ENCODE results near the gene EWSR1. TPM values are rescaled to one million over a fixed set of nuclear protein-coding genes. Genes with fewer than 3 reads are reported as not detected.

The EWSR1 gene
- polyA plus RNA-seq, 3 donors, result 81.2 to 280 (median 136) TPM

DNA sequence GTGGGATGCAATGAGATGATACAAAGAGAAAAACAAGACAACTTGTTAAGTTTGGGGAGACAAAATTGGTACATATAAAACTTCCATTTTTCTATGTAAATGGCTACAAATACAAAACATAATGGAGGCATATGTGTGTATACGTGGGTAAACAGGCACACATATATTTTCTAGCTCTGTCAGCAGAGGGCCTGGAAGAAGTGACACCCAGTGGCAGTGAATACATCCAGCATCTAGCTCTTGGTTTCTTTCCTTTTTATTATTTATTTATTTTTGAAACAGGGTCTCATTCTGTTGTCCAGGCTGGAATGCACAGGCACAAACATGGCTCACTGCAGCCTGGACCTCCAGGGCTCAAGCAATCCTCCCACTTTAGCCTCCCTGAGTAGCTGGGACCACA lies 52.5 kb downstream of the EWSR1 start:
- DNase-seq, result no peak
- Histone ChIP-seq H3K4me2 (replicated peaks; ENCODE audit: extremely low read depth, low read length, poor library complexity, severe bottlenecking) (no peak overlapping the region), H3K4me1 (ENCODE audit: control insufficient read depth in 1 of 2, insufficient read depth in 2 of 2, low read length in 2 of 2) (peaks cover 3 to 4% of the 10 kb centered on the region in 2 donors), H4K20me1 (ENCODE audit: insufficient read depth, low read length) (no peaks in the 10 kb centered on the region), H3K36me3 (replicated peaks in 1 of 2; ENCODE audit: control insufficient read depth in 1 of 2, insufficient read depth in 2 of 2, low read length in 2 of 2) (no peaks in the 10 kb centered on the region), H3K79me2 (ENCODE audit: insufficient read depth, low read length) (no peaks in the 10 kb centered on the region), H3K9me3 (replicated peaks in 1 of 2; ENCODE audit: control insufficient read depth in 1 of 2, insufficient read depth in 1 of 2, low read length in 2 of 2) (peaks cover 0 to 7% of the 10 kb centered on the region in 2 donors), H3K27me3 (ENCODE audit: control insufficient read depth in 2 of 2, insufficient read depth in 2 of 2, low read length in 2 of 2) (peaks cover 16 to 19% of the 10 kb centered on the region in 2 donors), H2AFZ (ENCODE audit: insufficient read depth, low read depth, low read length, poor library complexity, severe bottlenecking) (no peak overlapping the region), H3K9ac (ENCODE audit: insufficient read depth, low read length, poor library complexity, severe bottlenecking) (no peak overlapping the region), H3K27ac (ENCODE audit: low read depth in 1 of 2, low read length in 2 of 2) (no peak overlapping the region), H3K4me3 (replicated peaks in 1 of 3; ENCODE audit: low read depth in 2 of 3, low read length in 3 of 3) (no peak overlapping the region)
- Mint-ChIP-seq H3K27me3 (ENCODE audit: low read depth in 3 of 3) (peaks cover 16 to 26% (median 23%) of the 10 kb centered on the region in 3 donors), H3K9me3 (peaks cover 0 to 13% (median 7%) of the 10 kb centered on the region in 7 donors), H3K4me3 (no peak overlapping the region), H3K4me1 (peaks cover 5% of the 10 kb centered on the region), H3K27ac (no peak overlapping the region), H3K36me3 (peaks cover 0 to 2% of the 10 kb centered on the region in 2 donors)
- intact Hi-C loops (cut with micrococcal nuclease), result no loop called here
- TF ChIP-seq, protein P1, sequence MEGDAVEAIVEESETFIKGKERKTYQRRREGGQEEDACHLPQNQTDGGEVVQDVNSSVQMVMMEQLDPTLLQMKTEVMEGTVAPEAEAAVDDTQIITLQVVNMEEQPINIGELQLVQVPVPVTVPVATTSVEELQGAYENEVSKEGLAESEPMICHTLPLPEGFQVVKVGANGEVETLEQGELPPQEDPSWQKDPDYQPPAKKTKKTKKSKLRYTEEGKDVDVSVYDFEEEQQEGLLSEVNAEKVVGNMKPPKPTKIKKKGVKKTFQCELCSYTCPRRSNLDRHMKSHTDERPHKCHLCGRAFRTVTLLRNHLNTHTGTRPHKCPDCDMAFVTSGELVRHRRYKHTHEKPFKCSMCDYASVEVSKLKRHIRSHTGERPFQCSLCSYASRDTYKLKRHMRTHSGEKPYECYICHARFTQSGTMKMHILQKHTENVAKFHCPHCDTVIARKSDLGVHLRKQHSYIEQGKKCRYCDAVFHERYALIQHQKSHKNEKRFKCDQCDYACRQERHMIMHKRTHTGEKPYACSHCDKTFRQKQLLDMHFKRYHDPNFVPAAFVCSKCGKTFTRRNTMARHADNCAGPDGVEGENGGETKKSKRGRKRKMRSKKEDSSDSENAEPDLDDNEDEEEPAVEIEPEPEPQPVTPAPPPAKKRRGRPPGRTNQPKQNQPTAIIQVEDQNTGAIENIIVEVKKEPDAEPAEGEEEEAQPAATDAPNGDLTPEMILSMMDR (IDR thresholded peaks at IDR 0.05), result no peak
- no CpG with 5 or more reads among the region's 1 CpG for WGBS (ENCODE audit: insufficient coverage)

- peaks cover 21 to 26% of the 10 kb centered on the region in 2 donors for H3K36me3 ChIP-seq (replicated peaks in 1 of 2; ENCODE audit: control insufficient read depth in 1 of 2, insufficient read depth in 2 of 2, low read length in 2 of 2)
- no peaks in the 10 kb centered on the region for H3K4me1 Mint-ChIP-seq
- TF ChIP-seq, protein P1 (IDR thresholded peaks at IDR 0.05), result no peak
- H3K4me3 Mint-ChIP-seq, result no peak overlapping the region
- H3K27me3 Mint-ChIP-seq (ENCODE audit: low read depth in 3 of 3), result peaks cover 0 to 3% (median 0%) of the 10 kb centered on the region in 3 donors
- H3K9ac ChIP-seq (ENCODE audit: insufficient read depth, low read length, poor library complexity, severe bottlenecking), result no peak overlapping the region
- no peak overlapping the region for H2AFZ ChIP-seq (ENCODE audit: insufficient read depth, low read depth, low read length, poor library complexity, severe bottlenecking)
- H3K4me2 ChIP-seq (replicated peaks; ENCODE audit: extremely low read depth, low read length, poor library complexity, severe bottlenecking), result no peak overlapping the region
- H3K4me1 ChIP-seq (ENCODE audit: control insufficient read depth in 1 of 2, insufficient read depth in 2 of 2, low read length in 2 of 2), result no peaks in the 10 kb centered on the region
- H3K27ac Mint-ChIP-seq, result peak overlapping the region in 1 of 7 donors; percentile 41
- H3K4me3 ChIP-seq (replicated peaks in 1 of 3; ENCODE audit: low read depth in 2 of 3, low read length in 3 of 3), result no peak overlapping the region
- H3K79me2 ChIP-seq (ENCODE audit: insufficient read depth, low read length), result no peaks in the 10 kb centered on the region
- no peaks in the 10 kb centered on the region for H4K20me1 ChIP-seq (ENCODE audit: insufficient read depth, low read length)
- peaks cover 0 to 3% (median 0%) of the 10 kb centered on the region in 7 donors for H3K9me3 Mint-ChIP-seq
- H3K36me3 Mint-ChIP-seq, result peaks cover 15 to 28% of the 10 kb centered on the region in 2 donors
- no peaks in the 10 kb centered on the region for H3K9me3 ChIP-seq (replicated peaks in 1 of 2; ENCODE audit: control insufficient read depth in 1 of 2, insufficient read depth in 1 of 2, low read length in 2 of 2)
- DNase-seq, result no peak
- H3K27me3 ChIP-seq (ENCODE audit: control insufficient read depth in 2 of 2, insufficient read depth in 2 of 2, low read length in 2 of 2), result no peaks in the 10 kb centered on the region
- intact Hi-C loops (cut with micrococcal nuclease), result no loop called here
- no peak overlapping the region for H3K27ac ChIP-seq (ENCODE audit: low read depth in 1 of 2, low read length in 2 of 2)
Measured at GRCh38 chr22:29323641-29324040, 55.6 kb downstream of the EWSR1 start.
